Uterus (tissue), 4 donors: ENCODE data around the gene SF3B6. TPM values are rescaled to one million over a fixed set of nuclear protein-coding genes. Genes with fewer than 3 reads are reported as not detected.

Experiments
- DNase-seq, 2 donors: peaks; one replicate each; pipeline ENCODE4 v3.0.0-alpha.2; 2019 to 2020
- H3K27ac ChIP-seq, 2 donors: fragments of 200-600 bp; sonication (generic); 1 replicate in 1 of 2; 2 replicates in 1 of 2; pipeline ENCODE4 v1.5.1; 2016 to 2018
- H3K27me3 ChIP-seq, 2 donors: fragments of 200-600 bp; sonication (generic); one replicate each; pipeline ENCODE4 v1.5.1; 2018 to 2019; ENCODE audit warnings: control low read depth in 1 of 2
- H3K36me3 ChIP-seq, 2 donors: fragments of 200-600 bp; sonication (generic); one replicate each; pipeline ENCODE4 v1.5.1; 2019; ENCODE audit warnings: control low read depth in 1 of 2
- H3K4me1 ChIP-seq, 2 donors: fragments of 200-600 bp; sonication (generic); one replicate each; pipeline ENCODE4 v1.5.1; 2018 to 2019; ENCODE audit warnings: control low read depth in 1 of 2
- H3K4me3 ChIP-seq, 2 donors: fragments of 200-600 bp; sonication (generic); 1 replicate in 1 of 2; 2 replicates in 1 of 2; pipeline ENCODE4 v1.5.1; 2018 to 2019; ENCODE audit warnings: mild to moderate bottlenecking in 1 of 2
- H3K9me3 ChIP-seq, 2 donors: fragments of 200-600 bp; sonication (generic); one replicate each; pipeline ENCODE4 v1.5.1; 2019; ENCODE audit warnings: control low read depth in 1 of 2
- POLR2A ChIP-seq, 2 donors: fragments of 450-650 bp; IDR thresholded peaks; one replicate each; pipeline ENCODE4 v1.6.1; 2016; ENCODE audit warnings: antibody characterized with exemption in 2 of 2, mild to moderate bottlenecking in 1 of 2, moderate library complexity in 1 of 2
- intact Hi-C: fragments of 100-400 bp; cut with DNase I; formaldehyde crosslinking; loops from one replicate; pipeline ENCODE4 v1.15.1; 2023; ENCODE audit warnings: low total_unique reads
- total RNA-seq, 4 donors: library from RNA; depleted of rRNA in 3 of 4; stranded (reverse); fragments of >200 nt in 3 of 4; gene quantifications; one replicate each; pipeline versions ENCODE4 v1.1.0 to v1.2.4, GENCODE V29; 2014 to 2023
- TF ChIP-seq, protein P1 (sequence below), 4 experiments: fragments of 200-600 bp in 2 of 4; fragments of 450-650 bp in 2 of 4; sonication (generic) in 2 of 4; IDR thresholded peaks; one replicate each; pipeline ENCODE4 v1.5.1; 2016 to 2019; ENCODE audit warnings: antibody characterized with exemption in 4 of 4, mild to moderate bottlenecking in 2 of 4, moderate library complexity in 1 of 4
- donor health status: DM: yes; HTN: yes; CAD: no.

SF3B6 gene
- total RNA-seq, 4 donors from 2014 or later, result 55.0 to 99.0 (median 77.1) TPM

DNA sequence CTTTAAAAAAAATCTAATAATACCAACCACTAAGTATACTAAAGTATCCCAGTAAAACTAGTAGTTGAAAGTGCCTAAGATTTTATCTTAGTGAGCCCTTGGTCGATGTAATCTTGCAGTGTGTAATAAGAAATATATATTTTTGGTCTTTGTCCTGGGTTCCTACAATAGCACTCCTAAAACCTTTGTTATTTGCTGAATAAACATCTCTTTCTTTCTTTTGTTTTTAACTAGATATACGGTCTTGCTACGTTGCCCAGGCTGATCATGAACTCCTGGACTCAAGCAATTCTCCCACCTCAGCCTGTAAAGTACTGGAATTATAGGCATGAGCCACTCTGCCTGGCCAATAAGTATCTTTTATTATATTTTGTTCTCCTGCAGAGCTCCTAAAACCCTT, 10.9 kb upstream of the SF3B6 start:
- intact Hi-C loops, result no loop called here
- TF ChIP-seq POLR2A (IDR thresholded peaks at IDR 0.05), result no peak
- TF ChIP-seq, protein P1, sequence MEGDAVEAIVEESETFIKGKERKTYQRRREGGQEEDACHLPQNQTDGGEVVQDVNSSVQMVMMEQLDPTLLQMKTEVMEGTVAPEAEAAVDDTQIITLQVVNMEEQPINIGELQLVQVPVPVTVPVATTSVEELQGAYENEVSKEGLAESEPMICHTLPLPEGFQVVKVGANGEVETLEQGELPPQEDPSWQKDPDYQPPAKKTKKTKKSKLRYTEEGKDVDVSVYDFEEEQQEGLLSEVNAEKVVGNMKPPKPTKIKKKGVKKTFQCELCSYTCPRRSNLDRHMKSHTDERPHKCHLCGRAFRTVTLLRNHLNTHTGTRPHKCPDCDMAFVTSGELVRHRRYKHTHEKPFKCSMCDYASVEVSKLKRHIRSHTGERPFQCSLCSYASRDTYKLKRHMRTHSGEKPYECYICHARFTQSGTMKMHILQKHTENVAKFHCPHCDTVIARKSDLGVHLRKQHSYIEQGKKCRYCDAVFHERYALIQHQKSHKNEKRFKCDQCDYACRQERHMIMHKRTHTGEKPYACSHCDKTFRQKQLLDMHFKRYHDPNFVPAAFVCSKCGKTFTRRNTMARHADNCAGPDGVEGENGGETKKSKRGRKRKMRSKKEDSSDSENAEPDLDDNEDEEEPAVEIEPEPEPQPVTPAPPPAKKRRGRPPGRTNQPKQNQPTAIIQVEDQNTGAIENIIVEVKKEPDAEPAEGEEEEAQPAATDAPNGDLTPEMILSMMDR (IDR thresholded peaks at IDR 0.05), result no peak
- no peak for DNase-seq
- H3K36me3 ChIP-seq, result no peaks in the 10 kb centered on the region
- peaks cover 3 to 4% of the 10 kb centered on the region in 2 donors for H3K4me1 ChIP-seq
- no peaks in the 10 kb centered on the region for H3K9me3 ChIP-seq
- no peak overlapping the region for H3K27ac ChIP-seq
- H3K27me3 ChIP-seq, result no peaks in the 10 kb centered on the region
- no peak overlapping the region for H3K4me3 ChIP-seq

DNA sequence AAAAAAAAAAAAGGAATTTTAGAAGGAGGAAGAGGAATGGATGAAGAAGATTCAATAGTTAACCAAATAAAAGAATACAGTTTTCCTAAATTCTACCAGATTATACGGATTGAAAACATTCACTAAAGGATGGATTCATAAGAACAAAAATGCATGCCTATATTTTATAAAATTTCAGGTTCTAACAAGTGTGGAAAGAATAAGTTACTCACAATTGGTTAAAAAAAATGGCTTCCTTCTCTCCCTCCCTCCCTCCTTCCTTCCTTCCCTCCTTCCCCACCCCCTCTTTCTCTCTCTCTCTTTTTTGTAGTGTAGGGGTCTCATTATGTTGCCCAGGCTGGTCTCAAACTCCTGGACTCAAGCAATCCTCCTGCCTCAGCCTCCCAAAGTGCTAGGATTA, 10.1 kb upstream of the SF3B6 start:
- intact Hi-C loops, result no loop called here
- Histone ChIP-seq H3K4me1 (peaks cover 3 to 4% of the 10 kb centered on the region in 2 donors), H3K36me3 (no peaks in the 10 kb centered on the region), H3K27ac (no peak overlapping the region), H3K9me3 (no peaks in the 10 kb centered on the region), H3K27me3 (no peaks in the 10 kb centered on the region), H3K4me3 (no peak overlapping the region)
- no peak for TF ChIP-seq POLR2A (IDR thresholded peaks at IDR 0.05)
- TF ChIP-seq, protein P1 (IDR thresholded peaks at IDR 0.05), result no peak
- no peak for DNase-seq

DNA sequence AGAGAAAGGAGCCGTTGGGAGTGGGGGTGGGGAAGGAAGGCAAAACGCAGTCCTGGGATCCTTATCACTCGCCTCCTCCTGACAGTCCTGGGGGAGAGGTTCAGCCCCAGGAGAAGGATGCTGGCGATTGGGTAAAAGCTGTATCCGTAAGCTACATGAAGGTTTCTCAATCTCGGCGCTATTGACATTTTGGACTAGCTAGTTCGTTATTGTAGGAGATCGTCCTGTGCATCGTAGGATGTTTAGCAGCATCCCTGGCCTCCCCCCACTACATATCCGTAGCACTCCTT, 9.0 kb upstream of the SF3B6 start:
- H3K4me1 ChIP-seq, result peaks cover 3 to 4% of the 10 kb centered on the region in 2 donors
- H3K27me3 ChIP-seq, result no peaks in the 10 kb centered on the region
- H3K36me3 ChIP-seq, result no peaks in the 10 kb centered on the region
- no peak for DNase-seq
- intact Hi-C loops, result no loop called here
- H3K27ac ChIP-seq, result peak overlapping the region; percentile 95 to 96
- H3K9me3 ChIP-seq, result no peaks in the 10 kb centered on the region
- peak overlapping the region; percentile 55 to 60 for H3K4me3 ChIP-seq
- TF ChIP-seq, protein P1 (IDR thresholded peaks at IDR 0.05), result no peak
- no peak for TF ChIP-seq POLR2A (IDR thresholded peaks at IDR 0.05)

DNA sequence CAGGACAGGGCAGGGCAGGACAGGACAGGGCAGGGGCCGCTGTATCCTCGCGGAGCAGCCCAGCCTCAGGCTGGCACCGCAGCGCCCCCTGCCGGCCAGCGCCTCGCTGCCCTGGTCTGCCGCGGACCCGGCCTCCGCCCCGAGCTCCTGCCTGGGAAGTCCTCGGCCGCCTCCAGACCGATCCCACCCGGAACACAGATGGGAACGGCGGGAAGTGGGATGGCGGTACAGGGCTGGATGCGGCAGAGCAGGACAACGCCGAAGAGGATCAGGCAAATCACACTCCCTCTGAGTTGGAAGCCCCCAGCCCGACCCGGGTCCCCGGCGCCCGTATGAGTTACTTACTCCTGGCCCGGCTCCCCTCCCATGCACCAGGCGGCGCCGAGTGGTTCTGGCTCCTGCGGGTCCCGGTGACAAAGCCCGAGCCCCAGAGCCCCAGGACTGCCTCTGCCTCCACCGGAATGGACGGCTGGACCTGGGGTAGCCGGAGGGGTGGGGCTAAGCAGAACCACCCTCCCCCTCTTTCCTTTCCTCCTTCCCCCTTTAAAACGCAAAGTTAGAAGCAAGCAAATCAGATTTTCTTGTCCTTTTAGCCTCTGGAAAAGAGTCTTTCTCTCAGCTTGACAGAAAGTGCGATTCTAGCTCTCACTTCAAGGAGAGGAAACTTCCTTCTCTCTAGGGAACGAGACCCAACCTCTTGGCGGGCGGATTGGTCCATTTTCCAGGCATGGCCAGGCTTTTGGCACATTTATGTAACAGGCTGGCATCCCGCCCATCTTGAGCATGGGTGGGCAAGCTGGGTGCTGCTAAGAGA, 8.5 kb upstream of the SF3B6 start, which contains the start of gene TP53I3:
Gene TP53I3 (minus strand): TSS at position 449 of the 814 bp plus-strand sequence. CDS start 508 bp downstream, outside the sequence.
- H3K27me3 ChIP-seq, result no peaks in the 10 kb centered on the region
- no peaks in the 10 kb centered on the region for H3K9me3 ChIP-seq
- H3K36me3 ChIP-seq, result no peaks in the 10 kb centered on the region
- peak within 1 kb of the TSS; percentile 95 to 96 for H3K27ac ChIP-seq
- intact Hi-C loops, result no loop called here
- peak within 1 kb of the TSS; percentile 55 to 60 for H3K4me3 ChIP-seq
- TF ChIP-seq POLR2A (IDR thresholded peaks at IDR 0.05), result peak; percentile 16 to 71
- TF ChIP-seq, protein P1 (IDR thresholded peaks at IDR 0.05), result peak; percentile 89 to 97 (median 94)
- peak; percentile 89 to 90 for DNase-seq
- H3K4me1 ChIP-seq, result peaks cover 3 to 4% of the 10 kb centered on the region in 2 donors

DNA sequence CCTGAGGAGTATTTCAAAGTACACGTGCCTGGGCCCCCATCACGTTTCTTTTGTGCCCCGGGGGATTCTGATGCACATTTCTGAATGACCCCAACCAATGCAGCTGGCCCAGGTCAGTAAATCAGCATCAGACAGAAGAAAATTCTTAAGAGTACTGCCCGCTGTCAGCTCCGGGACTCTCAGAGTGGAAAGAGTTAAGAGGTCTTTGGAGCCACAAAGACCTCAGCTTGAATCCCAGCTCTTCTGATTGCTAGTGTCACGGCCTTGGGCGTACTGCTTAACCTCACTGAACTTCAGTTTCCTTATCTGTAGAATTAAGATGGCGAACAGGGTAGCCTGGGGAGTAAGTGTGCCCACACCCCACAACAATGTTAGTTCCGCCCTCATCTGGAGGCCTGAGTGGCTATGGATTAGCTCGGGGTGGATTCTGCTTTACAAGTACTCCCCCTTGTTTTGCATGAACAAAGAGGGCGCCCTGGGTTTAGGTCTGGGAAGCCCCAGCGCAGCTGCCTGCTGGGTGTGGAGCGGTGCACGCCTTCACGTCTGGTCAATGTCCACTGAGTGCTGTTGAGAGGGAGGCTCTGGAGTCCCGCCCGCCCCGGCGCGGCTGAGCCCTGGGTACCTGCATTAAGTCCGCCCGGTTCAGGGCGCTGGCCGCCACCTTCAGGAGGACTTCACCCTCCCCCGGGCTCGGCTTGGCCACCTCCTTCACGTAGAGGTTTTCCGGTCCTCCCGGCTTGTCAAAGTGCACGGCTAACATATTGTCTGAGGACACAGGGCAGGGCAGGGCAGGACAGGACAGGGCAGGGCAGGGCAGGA, 7.7 kb upstream of the SF3B6 start:
- Histone ChIP-seq H3K9me3 (no peaks in the 10 kb centered on the region), H3K27ac (peak overlapping the region; percentile 95 to 96), H3K36me3 (no peaks in the 10 kb centered on the region), H3K4me1 (peaks cover 3 to 4% of the 10 kb centered on the region in 2 donors), H3K27me3 (no peaks in the 10 kb centered on the region), H3K4me3 (peak overlapping the region; percentile 55 to 60)
- TF ChIP-seq POLR2A (IDR thresholded peaks at IDR 0.05), result no peak
- TF ChIP-seq, protein P1 (IDR thresholded peaks at IDR 0.05), result no peak
- DNase-seq, result peak; percentile 72
- intact Hi-C loops, result no loop called here
